ENCODE data around the gene KNL1.
A peak's percentile ranks its signal among the peaks of the same experiment; 100 is the strongest.
"Not testable (repeated sequence)": the region's sequence is repeated elsewhere in the genome, so short reads cannot be mapped to it uniquely, and the experiment has no call there.

KNL1 gene, protein sequence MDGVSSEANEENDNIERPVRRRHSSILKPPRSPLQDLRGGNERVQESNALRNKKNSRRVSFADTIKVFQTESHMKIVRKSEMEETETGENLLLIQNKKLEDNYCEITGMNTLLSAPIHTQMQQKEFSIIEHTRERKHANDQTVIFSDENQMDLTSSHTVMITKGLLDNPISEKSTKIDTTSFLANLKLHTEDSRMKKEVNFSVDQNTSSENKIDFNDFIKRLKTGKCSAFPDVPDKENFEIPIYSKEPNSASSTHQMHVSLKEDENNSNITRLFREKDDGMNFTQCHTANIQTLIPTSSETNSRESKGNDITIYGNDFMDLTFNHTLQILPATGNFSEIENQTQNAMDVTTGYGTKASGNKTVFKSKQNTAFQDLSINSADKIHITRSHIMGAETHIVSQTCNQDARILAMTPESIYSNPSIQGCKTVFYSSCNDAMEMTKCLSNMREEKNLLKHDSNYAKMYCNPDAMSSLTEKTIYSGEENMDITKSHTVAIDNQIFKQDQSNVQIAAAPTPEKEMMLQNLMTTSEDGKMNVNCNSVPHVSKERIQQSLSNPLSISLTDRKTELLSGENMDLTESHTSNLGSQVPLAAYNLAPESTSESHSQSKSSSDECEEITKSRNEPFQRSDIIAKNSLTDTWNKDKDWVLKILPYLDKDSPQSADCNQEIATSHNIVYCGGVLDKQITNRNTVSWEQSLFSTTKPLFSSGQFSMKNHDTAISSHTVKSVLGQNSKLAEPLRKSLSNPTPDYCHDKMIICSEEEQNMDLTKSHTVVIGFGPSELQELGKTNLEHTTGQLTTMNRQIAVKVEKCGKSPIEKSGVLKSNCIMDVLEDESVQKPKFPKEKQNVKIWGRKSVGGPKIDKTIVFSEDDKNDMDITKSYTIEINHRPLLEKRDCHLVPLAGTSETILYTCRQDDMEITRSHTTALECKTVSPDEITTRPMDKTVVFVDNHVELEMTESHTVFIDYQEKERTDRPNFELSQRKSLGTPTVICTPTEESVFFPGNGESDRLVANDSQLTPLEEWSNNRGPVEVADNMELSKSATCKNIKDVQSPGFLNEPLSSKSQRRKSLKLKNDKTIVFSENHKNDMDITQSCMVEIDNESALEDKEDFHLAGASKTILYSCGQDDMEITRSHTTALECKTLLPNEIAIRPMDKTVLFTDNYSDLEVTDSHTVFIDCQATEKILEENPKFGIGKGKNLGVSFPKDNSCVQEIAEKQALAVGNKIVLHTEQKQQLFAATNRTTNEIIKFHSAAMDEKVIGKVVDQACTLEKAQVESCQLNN (N-terminal part only)

DNA sequence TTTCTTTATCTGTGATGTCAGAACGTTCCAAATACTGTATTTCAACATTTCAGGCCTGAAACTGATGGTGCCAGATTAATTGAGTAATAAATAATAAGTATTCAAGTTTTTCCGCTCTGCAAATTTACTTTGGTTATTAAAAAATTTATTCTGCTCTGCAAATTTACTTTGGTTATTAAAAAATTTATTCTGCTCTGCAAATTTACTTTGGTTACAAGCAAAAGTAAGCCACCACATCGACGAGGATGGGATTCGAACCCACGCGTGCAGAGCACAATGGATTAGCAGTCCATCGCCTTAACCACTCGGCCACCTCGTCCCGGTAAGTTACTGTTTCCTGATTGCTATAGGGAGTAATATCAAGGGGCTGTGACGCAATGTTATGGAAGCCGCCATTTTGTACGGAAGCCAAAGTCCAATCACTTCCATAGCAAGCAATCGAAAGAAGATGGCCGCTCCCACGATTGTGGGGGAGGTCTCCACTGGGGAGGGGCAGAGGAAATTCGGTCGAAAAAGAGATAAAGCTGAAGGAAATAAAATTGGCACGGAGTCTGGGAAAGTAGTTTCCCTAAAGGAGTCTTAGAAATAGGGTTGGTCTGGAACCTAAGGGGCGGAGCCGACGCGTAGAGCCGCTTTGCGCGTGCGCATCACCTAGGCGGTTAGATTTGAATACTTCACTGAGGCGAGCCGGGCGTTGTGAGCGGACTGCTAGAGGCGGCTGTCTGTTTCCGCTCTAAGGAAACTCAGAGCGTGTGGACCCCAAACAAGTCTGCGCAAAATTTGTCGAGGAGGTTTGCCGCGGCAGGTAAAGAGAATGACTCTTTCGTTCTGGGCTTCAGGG is at the start of gene KNL1:
Gene KNL1, plus strand, starts transcription at position 662 of the 841 bp plus-strand sequence. CDS start 8,683 bp downstream, outside the sequence.
- DNase-seq (ENCODE audit: low spot score): peak; percentile 93

DNA sequence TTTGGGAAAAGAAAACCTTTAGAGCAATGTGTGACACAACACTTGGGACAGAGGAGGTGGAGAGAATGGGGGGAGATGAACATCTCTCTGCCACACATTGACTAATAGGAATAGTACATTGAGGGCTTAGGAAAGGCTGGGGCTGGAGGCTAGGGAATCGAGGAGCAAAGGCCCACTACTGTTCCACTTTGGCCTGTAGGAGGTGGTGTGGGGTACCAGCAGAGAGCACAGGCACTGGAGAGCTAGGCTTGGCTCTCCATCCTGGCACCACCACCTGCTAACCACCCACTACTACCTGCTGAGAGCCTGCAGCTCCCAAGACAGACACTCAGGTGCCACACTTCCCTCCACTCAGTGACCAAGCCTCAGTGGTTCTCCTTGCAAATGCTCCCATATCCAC is 48.6 kb upstream of the KNL1 start:
- no peak for DNase-seq (ENCODE audit: low spot score)

DNA sequence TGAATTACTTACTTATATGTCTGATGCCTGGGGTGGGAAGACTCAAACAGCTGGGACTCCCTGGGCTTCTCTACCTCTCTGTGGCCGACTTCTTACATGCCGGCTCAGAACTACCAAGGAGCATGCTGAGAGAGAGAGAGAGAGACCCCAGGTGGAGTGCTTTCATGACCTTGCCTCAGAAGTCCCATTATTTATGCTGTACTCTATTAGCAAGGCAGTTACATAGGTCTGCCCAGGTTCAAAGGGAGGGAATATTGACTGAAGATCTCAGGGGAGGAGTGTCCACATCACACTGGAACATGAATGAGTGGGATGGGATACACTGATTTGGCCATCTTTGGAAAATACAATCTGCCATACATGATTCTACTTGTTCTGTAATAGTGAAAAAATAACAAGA is 45.4 kb upstream of the KNL1 start:
- no peak for DNase-seq (ENCODE audit: low spot score)

DNA sequence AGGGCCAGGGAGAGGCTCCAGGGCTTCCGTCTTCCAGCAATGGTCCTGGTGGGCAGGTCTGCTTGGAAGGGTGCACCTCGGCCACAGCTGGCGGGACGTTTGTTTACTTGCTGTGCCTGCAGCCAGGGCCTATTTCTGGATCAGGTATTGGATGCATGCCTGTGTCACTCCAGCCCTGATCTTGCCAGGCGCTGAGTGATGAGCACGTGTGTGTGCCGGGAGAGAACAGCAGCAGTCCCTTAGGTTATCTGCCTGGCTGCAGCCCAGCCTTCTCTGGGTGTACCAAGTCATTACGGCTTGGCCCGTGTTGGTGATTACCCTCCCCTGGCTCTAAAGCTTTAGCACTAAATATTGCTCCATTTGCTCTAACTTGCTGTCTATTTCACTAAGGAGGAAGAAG is 44.2 kb upstream of the KNL1 start:
- DNase-seq (ENCODE audit: low spot score): no peak

DNA sequence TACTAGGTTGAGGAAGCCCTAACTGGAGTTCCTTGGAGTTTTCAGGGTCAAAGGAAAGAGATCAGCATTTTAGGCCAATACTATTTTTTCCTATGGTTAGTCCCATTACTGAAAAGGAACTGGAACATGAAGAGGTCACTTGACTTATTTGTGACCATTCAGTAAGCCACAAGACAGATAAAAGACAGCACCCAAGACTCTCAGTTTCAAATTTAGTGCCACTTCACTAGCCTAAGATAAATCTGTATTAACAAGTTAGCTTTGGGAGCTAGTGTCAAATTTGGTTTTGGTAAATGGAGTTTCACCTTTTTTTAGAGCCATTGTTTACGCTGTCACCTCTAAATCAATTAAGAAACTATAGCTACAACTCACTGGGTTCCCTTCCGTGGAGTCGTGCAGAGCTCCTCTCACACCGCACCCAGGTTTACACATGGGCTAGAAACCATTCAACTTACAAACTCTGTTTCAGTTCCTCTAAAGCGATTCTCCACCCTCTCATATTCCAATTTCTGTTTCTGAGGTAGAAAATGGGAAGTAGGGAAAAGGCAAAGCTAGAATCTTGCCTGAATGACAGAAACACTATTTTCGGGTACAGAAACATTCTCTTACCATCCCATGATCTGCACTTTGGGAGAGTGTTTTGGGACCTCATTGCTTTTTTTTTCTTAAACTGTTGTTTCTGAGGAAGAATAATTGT is 43.6 kb upstream of the KNL1 start:
- no peak for DNase-seq (ENCODE audit: low spot score)

DNA sequence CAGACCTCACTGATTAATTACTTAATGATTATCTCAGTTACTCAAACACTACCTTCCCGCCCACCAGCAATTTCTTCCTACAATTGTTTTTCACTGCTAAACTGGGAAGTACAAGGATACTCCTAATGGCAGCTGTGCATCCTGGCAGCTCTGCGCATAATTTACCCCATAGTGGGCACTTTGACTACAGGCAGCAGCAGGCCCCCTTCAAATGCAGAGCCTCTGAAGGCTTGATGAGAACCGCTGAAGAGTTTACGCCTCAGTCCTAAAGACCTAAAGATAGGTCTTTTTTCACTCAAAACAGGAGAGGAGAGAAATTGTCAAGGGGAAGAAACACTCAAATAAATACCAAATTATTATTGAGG is 39.9 kb upstream of the KNL1 start:
- no peak for DNase-seq (ENCODE audit: low spot score)

DNA sequence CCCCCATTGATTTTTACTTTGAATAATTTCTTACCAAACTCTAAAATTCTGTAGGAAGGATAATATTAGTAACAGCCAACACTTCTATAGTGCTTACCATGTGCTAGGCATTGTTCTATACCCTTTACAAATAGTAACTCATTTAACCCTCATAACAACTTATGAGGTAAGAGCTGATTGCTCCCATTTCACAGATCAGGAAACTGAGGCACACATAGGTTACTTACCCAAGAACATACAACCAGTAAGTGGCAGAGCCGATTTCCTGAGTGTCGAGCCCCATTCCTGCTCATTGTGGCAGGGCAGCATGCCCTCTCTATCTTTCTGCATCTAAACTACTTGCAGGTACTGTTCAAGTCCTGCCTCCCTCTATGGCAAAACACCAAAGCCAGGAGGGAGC is 38.2 kb upstream of the KNL1 start:
- no peak for DNase-seq (ENCODE audit: low spot score)

DNA sequence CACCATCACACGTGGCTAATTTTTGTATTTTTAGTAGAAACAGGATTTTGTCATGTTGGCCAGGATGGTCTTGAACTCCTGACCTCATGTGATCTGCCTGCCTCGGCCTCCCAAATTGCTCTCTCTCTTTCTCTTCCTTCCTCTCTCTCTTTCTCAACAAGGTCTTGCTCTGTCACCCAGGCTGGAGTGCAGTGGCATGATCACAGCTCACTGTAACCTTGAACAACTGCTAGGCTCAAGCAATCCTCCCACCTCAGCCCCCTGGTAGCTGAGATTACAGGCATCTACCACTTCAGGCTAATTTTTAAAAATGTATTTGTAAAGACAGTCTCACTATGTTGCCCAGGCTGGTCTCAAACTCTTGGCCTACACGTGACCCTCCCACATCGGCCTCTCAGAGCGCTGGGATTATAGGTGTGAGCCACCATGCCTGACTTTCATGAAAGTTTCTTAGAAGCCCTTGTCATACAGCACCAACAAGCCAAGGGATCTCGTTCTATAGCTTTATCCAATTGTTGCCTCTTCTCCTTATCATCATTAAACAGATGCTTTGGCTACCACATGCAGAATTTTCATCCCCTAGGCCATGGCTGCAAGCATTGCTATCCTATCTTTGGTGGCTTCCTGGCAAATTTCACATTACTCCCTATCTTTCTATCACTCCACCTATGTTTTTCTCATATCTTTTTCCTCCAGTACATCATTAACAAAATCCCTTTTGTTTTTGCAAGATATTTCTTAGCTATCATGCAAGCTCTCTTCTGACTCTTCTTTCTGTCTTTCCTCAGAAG is 34.9 kb upstream of the KNL1 start:
- no peak for DNase-seq (ENCODE audit: low spot score)

DNA sequence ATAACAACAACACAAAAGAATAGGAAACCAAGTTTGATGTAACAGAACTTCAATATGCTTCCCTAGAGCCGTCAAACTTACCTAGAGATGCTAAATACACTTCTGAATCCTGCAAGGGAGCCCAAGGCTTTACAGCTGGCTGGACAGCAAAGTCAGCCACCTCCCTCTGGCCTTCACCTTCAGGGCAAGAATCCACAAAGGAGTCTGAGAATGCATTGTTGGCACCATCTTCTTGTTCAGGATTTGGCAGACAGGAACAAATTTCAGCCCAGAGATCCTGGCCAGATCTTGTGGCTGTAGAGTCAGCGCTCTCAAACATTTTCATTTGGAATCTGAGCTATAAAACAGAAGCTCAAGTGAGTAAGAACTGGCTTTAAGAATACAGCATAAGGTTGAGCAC is 31.4 kb upstream of the KNL1 start:
- no peak for DNase-seq (ENCODE audit: low spot score)

DNA sequence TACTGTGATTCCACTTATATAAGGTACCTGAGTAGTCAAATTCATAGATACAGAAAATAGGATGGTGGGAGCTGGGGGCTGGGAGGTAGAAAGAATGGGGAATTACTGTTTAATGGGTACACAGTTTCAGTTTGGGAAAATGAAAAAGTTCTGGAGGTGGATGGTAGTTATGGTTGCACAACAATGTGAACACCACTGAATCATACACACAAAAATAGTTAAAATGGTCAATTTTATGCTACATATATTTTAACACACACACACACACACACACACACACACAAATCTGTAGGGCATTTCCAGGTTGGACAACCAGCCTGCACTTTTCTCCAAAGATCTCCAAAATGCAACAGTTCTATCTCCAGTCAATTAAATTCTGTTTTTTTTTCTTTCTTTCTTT is 30.6 kb upstream of the KNL1 start:
- no peak for DNase-seq (ENCODE audit: low spot score)

DNA sequence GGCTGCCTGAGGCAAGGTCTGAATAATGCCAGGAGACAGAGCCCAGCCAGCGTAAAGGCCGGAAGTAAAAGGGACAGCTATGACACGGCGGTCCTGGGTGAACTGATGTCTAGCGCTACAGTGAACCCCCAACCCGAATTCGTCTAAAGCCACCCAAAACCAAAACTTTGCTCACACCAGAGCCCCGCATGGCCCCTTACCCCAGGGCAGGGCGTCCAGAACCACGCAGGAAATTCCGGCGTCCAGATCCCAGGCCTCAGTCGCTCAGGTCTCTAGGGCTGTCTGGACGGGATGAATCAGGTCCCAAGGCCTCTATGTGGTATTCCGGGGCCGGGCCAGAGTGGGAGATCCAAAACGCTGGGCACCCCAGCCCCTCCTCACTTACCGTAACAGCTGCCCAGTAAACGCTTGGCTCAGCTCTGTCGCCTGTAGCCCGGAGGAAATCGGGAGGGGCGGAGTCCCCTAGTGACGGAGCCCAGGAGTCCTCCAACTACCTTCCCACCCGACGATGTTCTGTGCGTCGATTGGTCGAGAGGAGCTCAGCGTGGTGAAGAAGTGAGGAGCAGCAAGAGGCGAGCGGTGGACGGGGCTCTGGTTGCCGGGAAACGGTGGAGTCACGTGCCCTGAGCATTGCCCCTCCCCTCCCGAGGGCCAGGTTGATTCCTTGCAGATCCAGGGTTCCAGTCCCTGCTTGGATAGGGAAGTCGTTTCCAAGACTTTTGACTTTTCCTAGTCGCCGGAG is 29.3 kb upstream of the KNL1 start, which contains the start of gene CCDC32:
Gene CCDC32, minus strand, starts transcription at position 452 of the 742 bp plus-strand sequence. CDS start 2,027 bp downstream, outside the sequence.
- DNase-seq (ENCODE audit: low spot score): peak; percentile 99

DNA sequence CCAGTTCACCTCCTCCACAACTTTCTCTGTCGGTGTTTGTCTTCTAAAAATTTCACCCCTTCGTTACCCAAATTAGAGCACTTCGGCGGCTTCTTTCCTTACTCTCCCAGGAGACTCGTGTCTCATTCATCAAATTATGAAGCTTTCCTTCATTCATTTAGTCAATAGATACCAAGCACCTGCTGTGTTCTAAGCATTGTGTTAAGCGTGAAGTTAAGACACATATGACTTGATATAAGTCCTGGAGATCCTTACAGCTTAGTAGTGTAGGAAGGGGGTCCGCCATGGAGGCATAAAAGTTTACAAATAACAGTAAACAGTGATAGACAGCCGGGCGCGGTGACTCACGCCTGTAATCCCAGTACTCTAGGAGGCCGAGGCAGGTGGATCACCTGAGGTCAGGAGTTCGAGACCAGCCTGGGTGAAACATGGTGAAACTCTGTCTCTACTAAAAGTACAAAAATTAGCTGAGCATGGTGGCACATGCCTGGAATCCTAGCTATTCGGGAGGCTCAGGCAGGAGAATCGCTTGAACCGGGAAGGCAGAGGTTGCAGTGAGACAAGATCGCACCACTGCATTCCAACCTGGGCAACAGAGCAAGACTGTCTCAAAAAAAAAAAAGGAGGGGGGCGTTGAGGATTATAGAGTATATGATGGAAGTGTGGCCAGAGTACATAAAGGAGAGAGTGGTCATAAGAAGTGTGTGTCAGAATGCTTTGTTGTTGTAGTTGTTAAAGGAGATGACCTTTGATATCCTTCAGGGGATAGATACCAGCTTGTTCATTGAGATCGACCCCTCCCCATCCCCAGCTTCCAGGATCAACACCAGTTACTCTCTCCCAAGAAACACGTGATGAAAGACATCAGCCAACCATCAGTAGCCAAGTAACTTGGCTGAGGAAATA is 28.5 kb upstream of the KNL1 start:
- no peak for DNase-seq (ENCODE audit: low spot score)

DNA sequence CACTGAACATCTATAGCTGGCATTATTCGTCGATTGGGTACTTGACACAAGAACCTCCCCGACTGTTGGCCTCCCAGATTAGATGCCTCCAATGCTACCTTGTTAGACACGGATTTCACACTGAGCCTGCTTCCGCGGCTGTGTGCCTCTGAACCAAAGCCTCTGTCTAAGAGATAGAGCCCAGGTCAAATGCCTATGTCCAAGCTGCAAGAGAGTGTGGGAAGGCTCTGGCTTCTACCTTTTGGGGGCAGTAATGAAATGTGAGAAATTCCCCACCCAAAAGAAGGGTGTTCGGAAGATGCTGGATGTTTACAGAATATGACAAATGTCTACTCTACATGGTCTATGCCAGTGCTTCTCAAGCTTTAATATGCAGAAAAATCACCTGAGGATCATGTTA is 26.9 kb upstream of the KNL1 start:
- DNase-seq (ENCODE audit: low spot score): no peak

DNA sequence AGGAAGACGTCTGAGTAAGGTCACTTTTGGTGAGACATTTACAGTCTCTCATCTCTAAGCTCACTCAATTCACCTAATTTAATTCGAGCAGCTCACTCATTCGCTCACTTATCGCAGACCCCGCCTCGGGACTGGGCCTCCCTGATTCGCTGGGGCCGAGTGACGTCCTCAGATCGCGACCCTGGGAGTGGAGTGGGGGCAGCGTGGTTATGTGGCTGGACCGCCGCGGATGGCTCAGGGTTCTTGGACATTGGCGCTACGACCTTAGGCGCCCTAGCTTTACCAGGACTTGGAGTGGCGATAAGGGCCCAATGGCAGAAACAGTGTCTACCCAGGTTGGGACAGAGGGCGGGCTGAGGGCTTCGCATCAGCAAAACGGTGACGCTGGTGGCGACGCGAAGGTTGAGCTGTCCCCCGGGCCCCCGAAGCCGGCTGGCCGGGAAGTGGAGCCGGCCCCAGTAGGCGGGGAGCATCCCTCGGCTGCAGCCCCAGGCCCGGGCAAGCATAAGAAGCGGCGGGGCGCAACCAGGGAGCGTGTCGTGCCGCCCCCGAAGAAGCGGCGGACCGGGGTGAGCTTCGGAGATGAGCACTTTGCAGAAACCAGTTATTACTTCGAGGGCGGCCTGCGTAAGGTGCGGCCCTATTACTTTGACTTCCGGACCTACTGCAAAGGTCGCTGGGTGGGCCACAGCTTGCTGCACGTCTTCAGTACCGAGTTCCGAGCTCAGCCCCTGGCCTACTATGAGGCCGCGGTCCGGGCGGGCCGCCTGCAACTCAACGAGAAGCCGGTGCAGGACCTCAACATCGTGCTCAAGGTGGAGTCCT is 24.7 kb upstream of the KNL1 start, which contains the start of gene RPUSD2:
Gene RPUSD2, plus strand, starts transcription at position 171 of the 825 bp plus-strand sequence. Its CDS starts 39 bp downstream, at position 210.
- peak; percentile 96 for DNase-seq (ENCODE audit: low spot score)

DNA sequence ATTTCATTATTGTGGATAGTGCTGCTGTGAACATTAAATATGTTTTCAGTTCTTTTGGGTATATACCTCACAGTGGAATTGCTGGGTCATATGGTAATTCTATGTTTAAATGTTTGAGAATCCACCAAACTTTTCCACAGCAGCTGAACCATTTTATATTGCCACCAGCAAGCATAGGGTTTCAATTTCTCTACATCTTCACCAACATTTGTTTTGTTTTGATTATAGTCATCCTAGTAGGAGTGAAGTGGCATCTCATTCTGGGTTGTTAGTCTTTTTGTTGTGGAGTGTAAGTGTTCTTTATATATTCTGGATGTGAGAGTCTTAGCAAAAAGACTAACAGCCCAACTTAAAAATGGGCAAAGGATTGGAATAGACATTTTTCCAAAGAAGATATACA is 18.9 kb upstream of the KNL1 start:
- DNase-seq (ENCODE audit: low spot score): no peak

DNA sequence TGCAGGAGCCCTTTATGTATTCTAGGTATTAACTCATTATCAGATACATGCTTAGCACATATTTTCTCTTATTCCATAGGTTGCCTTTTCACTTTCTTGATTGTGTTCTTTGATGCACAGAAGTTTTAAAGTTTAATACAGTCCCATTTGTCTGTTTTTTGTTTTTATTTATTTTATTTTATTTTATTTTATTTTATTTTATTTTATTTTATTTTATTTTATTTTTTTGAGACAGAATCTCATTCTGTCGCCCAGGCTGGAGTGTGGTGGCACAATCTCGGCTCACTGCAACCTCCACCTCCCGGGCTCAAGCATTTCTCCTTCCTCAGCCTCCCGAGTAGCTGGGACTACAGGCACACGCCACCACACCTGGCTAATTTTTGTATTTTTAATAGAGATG is 17.1 kb upstream of the KNL1 start:
- not testable (repeated sequence) for DNase-seq (ENCODE audit: low spot score)

DNA sequence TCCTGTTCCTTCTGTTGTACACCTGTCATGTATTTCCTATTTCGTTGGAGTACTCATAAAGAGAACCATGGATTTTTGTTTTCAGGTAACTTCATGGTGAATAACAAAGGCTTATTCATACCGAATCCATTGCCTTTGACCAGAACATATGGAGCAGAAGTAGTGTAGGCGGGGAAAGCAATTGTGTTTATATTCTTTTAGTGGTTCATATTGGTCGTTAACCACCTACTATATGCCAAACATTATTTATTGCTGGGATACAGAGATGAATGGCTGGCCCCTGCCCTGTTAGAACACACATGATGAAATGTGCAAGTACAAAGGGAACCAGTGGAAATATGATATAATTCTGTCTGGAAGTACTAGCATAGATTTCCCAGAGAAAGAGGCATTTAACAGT is 15.2 kb upstream of the KNL1 start:
- DNase-seq (ENCODE audit: low spot score): no peak

All from AG08395 (cell line).